ENCODE data around the gene CDH13. TPM values are rescaled to one million over a fixed set of nuclear protein-coding genes. Genes with fewer than 3 reads are reported as not detected.
A peak's percentile ranks its signal among the peaks of the same experiment; 100 is the strongest.

The CDH13 gene
- total and polyA plus RNA-seq, 2 of the 8 experiments (the other 6 are each of a cell fraction or from before 2014, with no cell fraction given) = 2.3 to 2.4 TPM

DNA sequence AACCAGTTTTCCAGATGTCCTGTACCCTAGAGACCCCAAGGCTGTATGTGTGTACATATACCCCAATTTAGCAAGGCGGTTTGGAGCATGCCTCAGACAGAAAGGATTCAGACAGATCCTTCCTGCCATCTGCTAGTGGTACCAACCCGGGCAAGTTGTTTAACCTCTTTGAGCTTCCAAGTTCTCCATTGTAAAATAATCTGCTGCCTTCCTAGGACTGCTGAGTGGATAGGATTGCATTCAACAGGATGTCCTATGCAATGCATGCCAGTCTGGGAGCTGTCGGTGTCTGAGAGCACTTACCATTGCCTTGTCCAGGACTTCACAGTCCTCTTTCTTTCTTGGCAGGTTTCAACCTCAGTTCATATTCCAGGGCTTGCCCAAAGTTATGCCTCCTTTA, 1.9 kb downstream of the CDH13 start:
- Histone ChIP-seq H3K23ac (ENCODE audit: insufficient read length) (no peak overlapping the region), H3K9me3 (ENCODE audit: insufficient read depth in 2 of 2, low read depth in 1 of 2, low read length in 1 of 2) (0 out of 4 replicates have a peak, but pooled peaks cover 0 to 3% of the 10 kb centered on the region in 2 experiments), H2AK5ac (ENCODE audit: low read depth, low read length) (peak overlapping the region; percentile 56; the same call in 1 of the 2 replicates), H3K4me2 (ENCODE audit: insufficient read depth in 1 of 2, low read depth in 2 of 2, low read length in 2 of 2) (peak overlapping the region in 1 of 2 experiments; percentile 83; a peak in 1 of 4 replicates), H3K27me3 (replicated peaks in 1 of 4; ENCODE audit: control insufficient read depth in 3 of 4, extremely low read depth in 1 of 4, insufficient read depth in 3 of 4, low read length in 3 of 4) (peaks cover 16 to 46% (median 40%) of the 10 kb centered on the region in 4 experiments), H4K91ac (replicated peaks; ENCODE audit: insufficient read length, low read length) (no peak overlapping the region), H2BK5ac (ENCODE audit: low read depth, low read length) (no peak overlapping the region), H2BK20ac (ENCODE audit: low read length) (no peak overlapping the region), H4K8ac (ENCODE audit: extremely low read depth, insufficient read depth, low read length) (no peak overlapping the region), H4K20me1 (replicated peaks in 1 of 2; ENCODE audit: control insufficient read depth in 1 of 2, insufficient read depth in 2 of 2, low read length in 2 of 2) (no peaks in the 10 kb centered on the region), H2BK120ac (replicated peaks; ENCODE audit: low read depth, low read length) (no peak overlapping the region), H3K9ac (replicated peaks in 1 of 4; ENCODE audit: extremely low read depth in 1 of 4, low read depth in 3 of 4, low read length in 3 of 4) (no peak overlapping the region), H3K4ac (replicated peaks; ENCODE audit: insufficient read length, low read depth, low read length) (no peak overlapping the region), H3K79me1 (ENCODE audit: low read depth, low read length) (no peaks in the 10 kb centered on the region), H2BK15ac (ENCODE audit: low read length) (peak overlapping the region; percentile 36; the same call in 1 of the 2 replicates), H3K14ac (ENCODE audit: insufficient read length) (no peak overlapping the region), H3K4me1 (replicated peaks in 1 of 4; ENCODE audit: control insufficient read depth in 3 of 4, insufficient read depth in 4 of 4, low read length in 3 of 4) (peaks cover 2 to 11% (median 7%) of the 10 kb centered on the region in 4 experiments), H3K23me2 (ENCODE audit: low read depth, low read length) (peaks cover 11% of the 10 kb centered on the region; the same call in 1 of the 2 replicates), H3K4me3 (ENCODE audit: extremely low read depth in 1 of 4, insufficient read depth in 2 of 4, low read depth in 3 of 4, low read length in 4 of 4) (no peak overlapping the region), H3K36me3 (ENCODE audit: control insufficient read depth in 2 of 4, insufficient read depth in 4 of 4, low read length in 3 of 4) (no peaks in the 10 kb centered on the region), H2BK12ac (ENCODE audit: low read depth, low read length) (no peak overlapping the region), H3K79me2 (ENCODE audit: control insufficient read depth in 1 of 2, insufficient read depth in 2 of 2, low read length in 2 of 2) (no peaks in the 10 kb centered on the region), H2AFZ (ENCODE audit: low read length) (no peak overlapping the region), H3K27ac (ENCODE audit: low read depth, low read length) (no peak overlapping the region), H4K5ac (ENCODE audit: insufficient read length, low read depth, low read length) (no peak overlapping the region), H3K18ac (ENCODE audit: extremely low read depth, low read length) (0 out of 2 replicates have a peak overlapping the region, but pooled peaks have one; percentile 28), H3K56ac (replicated peaks; ENCODE audit: insufficient read length, low read depth, low read length) (no peak overlapping the region)
- no peak for FAIRE-seq
- ChIA-PET POLR2A (ENCODE audit: partially characterized antibody) (interaction anchor here (1.0 kb wide), 1 partner anchor 9 kb away, joined by 3 read pairs; no protein-coding TSS in a partner anchor), CTCF (ENCODE audit: partially characterized antibody) (interaction anchor here (0.9 to 3.1 kb wide), 6 partner anchors 11 to 586 kb away, joined by 3 to 21 read pairs (median 5); no protein-coding TSS in a partner anchor)
- WGBS, 2 experiments (ENCODE audit: extremely low coverage in 1 of 2, insufficient coverage in 1 of 2, insufficient read length in 1 of 2, insufficient replicate concordance in 2 of 2, low coverage in 1 of 2, low lambda C conversion rate in 2 of 2, missing lambda C conversion rate in 1 of 2) = 69% methylated on average over 3 of the region's 3 CpGs; no CpG with 5 or more reads in 1 of the 2 experiments
- DNase-seq (ENCODE audit: low read depth in 1 of 2, low spot score in 2 of 2) = no peak
- TF ChIP-seq, protein P1, sequence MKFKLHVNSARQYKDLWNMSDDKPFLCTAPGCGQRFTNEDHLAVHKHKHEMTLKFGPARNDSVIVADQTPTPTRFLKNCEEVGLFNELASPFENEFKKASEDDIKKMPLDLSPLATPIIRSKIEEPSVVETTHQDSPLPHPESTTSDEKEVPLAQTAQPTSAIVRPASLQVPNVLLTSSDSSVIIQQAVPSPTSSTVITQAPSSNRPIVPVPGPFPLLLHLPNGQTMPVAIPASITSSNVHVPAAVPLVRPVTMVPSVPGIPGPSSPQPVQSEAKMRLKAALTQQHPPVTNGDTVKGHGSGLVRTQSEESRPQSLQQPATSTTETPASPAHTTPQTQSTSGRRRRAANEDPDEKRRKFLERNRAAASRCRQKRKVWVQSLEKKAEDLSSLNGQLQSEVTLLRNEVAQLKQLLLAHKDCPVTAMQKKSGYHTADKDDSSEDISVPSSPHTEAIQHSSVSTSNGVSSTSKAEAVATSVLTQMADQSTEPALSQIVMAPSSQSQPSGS (IDR thresholded peaks at IDR 0.05; ENCODE audit: low read length) = no peak
- TF ChIP-seq ASH2L (IDR thresholded peaks at IDR 0.05; ENCODE audit: low read length) (no peak), SP4 (IDR thresholded peaks at IDR 0.05; ENCODE audit: low read length) (no peak), TBP (IDR thresholded peaks at IDR 0.05; ENCODE audit: low read depth, low read length) (no peak), TEAD4 (IDR thresholded peaks at IDR 0.05; ENCODE audit: low read depth, low read length) (no peak), CBX8 (IDR thresholded peaks at IDR 0.05; ENCODE audit: borderline replicate concordance, low read depth, low read length) (no peak), GABPA (IDR thresholded peaks at IDR 0.05; ENCODE audit: borderline replicate concordance, insufficient read depth, low read length) (no peak), TCF12 (IDR thresholded peaks at IDR 0.05; ENCODE audit: low read depth, low read length) (no peak), EP300 (IDR thresholded peaks at IDR 0.05; ENCODE audit: borderline replicate concordance in 1 of 2, low read depth in 2 of 2, low read length in 2 of 2) (no peak)
- TF ChIP-seq, protein P2, sequence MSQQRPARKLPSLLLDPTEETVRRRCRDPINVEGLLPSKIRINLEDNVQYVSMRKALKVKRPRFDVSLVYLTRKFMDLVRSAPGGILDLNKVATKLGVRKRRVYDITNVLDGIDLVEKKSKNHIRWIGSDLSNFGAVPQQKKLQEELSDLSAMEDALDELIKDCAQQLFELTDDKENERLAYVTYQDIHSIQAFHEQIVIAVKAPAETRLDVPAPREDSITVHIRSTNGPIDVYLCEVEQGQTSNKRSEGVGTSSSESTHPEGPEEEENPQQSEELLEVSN (IDR thresholded peaks at IDR 0.05) = no peak
